Measurements from ENCODE around the gene NRXN3. TPM values are rescaled to one million over a fixed set of nuclear protein-coding genes. Genes with fewer than 3 reads are reported as not detected.

NRXN3 gene
- total RNA-seq, 6 experiments from 2014 or later, result 0.07 to 0.28 (median 0.11) TPM; not detected in 2

DNA sequence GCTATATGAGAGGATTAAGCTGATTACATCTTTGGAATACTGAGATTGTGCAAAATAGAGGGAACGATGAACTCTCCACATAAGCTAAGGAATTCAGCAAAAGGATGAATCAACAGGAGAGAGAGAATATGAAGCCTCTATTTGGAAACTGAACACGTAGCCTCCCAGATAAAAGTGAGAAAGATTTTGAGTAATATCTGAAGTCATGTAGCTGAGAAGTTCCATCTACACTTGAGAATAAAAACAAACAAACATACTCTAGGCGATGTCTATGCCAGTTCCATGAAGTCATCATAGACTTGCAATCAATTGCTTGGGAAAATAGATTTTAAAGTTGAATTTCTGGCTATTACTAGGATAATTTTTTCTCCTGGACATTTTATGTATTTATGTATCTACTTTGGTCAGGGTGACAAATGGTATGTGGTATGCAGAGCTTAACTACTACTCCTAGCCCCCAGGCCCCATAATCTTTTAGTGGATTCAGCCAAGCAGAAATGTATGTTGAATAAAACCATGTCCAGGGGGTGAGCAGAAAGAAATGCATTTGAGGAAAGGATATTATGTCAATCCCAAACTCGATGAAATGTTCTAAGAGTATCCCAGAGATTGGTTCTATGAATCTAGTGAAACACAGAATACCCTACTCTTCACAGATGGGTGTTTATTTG, 1413.7 kb downstream of the NRXN3 start:
- Mint-ChIP-seq H3K36me3 (ENCODE audit: low read depth) (no peaks in the 10 kb centered on the region), H3K4me3 (no peak overlapping the region), H3K9me3 (peaks cover 16% of the 10 kb centered on the region), H3K27me3 (ENCODE audit: insufficient read depth) (no peaks in the 10 kb centered on the region), H3K4me1 (ENCODE audit: low read depth) (peaks cover 41% of the 10 kb centered on the region), H3K27ac (peak overlapping the region; percentile 57; the same call in 1 of the 2 replicates)
- peak; percentile 64 for DNase-seq
- TF ChIP-seq, protein P1, sequence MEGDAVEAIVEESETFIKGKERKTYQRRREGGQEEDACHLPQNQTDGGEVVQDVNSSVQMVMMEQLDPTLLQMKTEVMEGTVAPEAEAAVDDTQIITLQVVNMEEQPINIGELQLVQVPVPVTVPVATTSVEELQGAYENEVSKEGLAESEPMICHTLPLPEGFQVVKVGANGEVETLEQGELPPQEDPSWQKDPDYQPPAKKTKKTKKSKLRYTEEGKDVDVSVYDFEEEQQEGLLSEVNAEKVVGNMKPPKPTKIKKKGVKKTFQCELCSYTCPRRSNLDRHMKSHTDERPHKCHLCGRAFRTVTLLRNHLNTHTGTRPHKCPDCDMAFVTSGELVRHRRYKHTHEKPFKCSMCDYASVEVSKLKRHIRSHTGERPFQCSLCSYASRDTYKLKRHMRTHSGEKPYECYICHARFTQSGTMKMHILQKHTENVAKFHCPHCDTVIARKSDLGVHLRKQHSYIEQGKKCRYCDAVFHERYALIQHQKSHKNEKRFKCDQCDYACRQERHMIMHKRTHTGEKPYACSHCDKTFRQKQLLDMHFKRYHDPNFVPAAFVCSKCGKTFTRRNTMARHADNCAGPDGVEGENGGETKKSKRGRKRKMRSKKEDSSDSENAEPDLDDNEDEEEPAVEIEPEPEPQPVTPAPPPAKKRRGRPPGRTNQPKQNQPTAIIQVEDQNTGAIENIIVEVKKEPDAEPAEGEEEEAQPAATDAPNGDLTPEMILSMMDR (IDR thresholded peaks at IDR 0.05), result no peak

DNA sequence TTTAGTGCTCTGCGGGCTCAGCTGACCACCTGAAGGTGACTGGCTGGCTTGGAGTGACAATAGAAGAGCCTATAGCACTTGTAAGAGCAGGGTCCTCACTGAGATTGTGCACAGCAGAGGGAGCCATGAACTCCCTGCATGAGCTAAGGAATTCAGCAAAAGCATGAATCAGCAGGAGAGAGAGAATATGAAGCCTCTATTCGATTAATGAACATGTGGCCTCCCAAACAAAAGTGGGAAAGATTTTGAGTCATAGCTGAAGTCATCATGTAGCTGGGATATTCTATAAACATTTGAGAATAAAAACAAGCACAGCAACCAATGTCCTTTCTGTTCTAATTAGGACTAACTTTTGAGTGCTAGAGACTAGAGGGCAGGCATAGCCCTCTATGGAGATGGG, 1414.5 kb downstream of the NRXN3 start:
- peaks cover 41% of the 10 kb centered on the region for H3K4me1 Mint-ChIP-seq (ENCODE audit: low read depth)
- H3K36me3 Mint-ChIP-seq (ENCODE audit: low read depth), result no peaks in the 10 kb centered on the region
- H3K4me3 Mint-ChIP-seq, result no peak overlapping the region
- peaks cover 16% of the 10 kb centered on the region for H3K9me3 Mint-ChIP-seq
- H3K27me3 Mint-ChIP-seq (ENCODE audit: insufficient read depth), result no peaks in the 10 kb centered on the region
- peak overlapping the region; percentile 57; the same call in 1 of the 2 replicates for H3K27ac Mint-ChIP-seq
- TF ChIP-seq, protein P1 (IDR thresholded peaks at IDR 0.05), result peak; percentile 43; the same call in 1 of the 2 replicates
- peak; percentile 85 for DNase-seq

DNA sequence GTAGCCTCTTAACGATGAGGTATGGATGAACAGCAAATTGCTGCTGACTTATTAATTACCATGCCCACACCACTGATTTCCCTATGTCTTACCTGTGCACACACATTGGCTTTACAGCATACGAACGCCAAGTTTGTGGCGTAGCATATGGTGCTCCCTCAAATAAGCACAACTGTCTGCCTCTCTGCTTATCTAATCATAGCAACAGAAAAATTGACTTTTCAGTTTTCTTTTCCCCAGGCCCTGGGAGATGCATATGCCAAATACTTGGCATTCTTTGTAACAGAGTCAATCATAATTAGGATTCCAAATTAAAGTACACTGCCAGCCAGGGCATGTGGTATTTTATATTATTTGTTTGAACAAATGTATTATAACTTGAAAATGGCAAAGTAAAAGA, 1415.7 kb downstream of the NRXN3 start:
- H3K36me3 Mint-ChIP-seq (ENCODE audit: low read depth), result peaks cover 5% of the 10 kb centered on the region
- H3K9me3 Mint-ChIP-seq, result peaks cover 14% of the 10 kb centered on the region
- peak overlapping the region; percentile 80 for H3K27ac Mint-ChIP-seq
- no peaks in the 10 kb centered on the region for H3K27me3 Mint-ChIP-seq (ENCODE audit: insufficient read depth)
- H3K4me3 Mint-ChIP-seq, result no peak overlapping the region; the same call in 1 of the 2 replicates
- TF ChIP-seq, protein P1 (IDR thresholded peaks at IDR 0.05), result no peak
- DNase-seq, result peak; percentile 25
- H3K4me1 Mint-ChIP-seq (ENCODE audit: low read depth), result peaks cover 33% of the 10 kb centered on the region

DNA sequence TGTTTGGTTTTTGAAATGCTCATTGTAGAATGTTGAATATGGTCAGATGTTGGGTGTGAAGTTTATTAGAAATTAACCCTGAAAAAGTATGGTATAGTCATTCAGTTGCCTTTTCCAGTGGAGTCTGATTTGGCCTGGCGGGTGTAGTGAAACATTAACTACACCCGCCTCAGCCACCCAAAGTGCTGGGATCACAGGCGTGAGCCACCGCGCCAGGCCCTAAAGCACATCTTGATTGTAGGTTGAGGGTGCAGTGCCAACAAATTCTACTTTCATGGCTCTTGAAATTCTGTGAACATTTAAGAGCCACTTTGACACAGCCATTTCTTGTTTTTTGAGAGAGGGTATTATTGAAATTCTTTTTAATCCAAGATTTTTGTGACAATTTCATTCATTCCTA, 1416.2 kb downstream of the NRXN3 start:
- H3K4me3 Mint-ChIP-seq, result no peak overlapping the region
- peaks cover 14% of the 10 kb centered on the region for H3K9me3 Mint-ChIP-seq
- H3K27me3 Mint-ChIP-seq (ENCODE audit: insufficient read depth), result no peaks in the 10 kb centered on the region
- TF ChIP-seq, protein P1 (IDR thresholded peaks at IDR 0.05), result no peak
- peaks cover 5% of the 10 kb centered on the region for H3K36me3 Mint-ChIP-seq (ENCODE audit: low read depth)
- no peak overlapping the region for H3K27ac Mint-ChIP-seq
- no peak for DNase-seq
- H3K4me1 Mint-ChIP-seq (ENCODE audit: low read depth), result peaks cover 33% of the 10 kb centered on the region

DNA sequence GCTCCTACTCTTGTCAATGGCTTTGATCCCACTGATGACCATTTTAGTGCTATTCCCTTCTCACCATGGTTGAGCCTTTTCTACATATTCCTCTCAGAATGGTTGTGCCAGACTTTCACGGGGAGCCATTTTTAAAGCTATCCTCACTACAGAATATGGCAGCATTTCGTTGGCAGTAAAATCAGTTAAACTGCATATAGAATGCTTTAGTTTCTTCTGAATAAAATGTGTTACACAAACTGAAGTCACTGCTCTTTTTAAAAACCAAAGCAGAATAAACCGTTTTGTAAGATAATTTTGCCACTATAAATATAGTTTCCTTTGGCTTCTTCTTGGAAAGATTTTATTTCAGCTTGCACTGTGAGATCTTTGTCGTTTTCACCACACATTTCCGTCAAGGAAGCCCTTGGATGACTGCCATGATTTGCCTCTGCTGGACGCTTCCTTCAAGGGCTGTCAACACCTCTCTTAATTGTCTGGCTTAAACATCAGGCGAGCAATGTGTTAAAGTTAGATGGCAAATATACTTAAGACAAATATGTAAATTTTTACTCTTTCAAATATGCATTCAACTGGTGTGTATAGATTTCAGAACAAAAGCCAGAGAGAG, 1416.9 kb downstream of the NRXN3 start:
- H3K4me1 Mint-ChIP-seq (ENCODE audit: low read depth), result peaks cover 33% of the 10 kb centered on the region
- TF ChIP-seq, protein P1 (IDR thresholded peaks at IDR 0.05), result no peak
- no peak overlapping the region for H3K27ac Mint-ChIP-seq
- no peak for DNase-seq
- H3K9me3 Mint-ChIP-seq, result peaks cover 14% of the 10 kb centered on the region
- no peak overlapping the region for H3K4me3 Mint-ChIP-seq
- H3K27me3 Mint-ChIP-seq (ENCODE audit: insufficient read depth), result no peaks in the 10 kb centered on the region
- peaks cover 5% of the 10 kb centered on the region for H3K36me3 Mint-ChIP-seq (ENCODE audit: low read depth)
